Vagina (tissue), 2 donors: Measurements from ENCODE around the gene B4GALT6. TPM values are rescaled to one million over a fixed set of nuclear protein-coding genes. Genes with fewer than 3 reads are reported as not detected.

ENCODE experiments used
- DNase-seq, 2 donors: peaks; one replicate each; pipeline ENCODE4 v3.0.0-alpha.2; 2017; ENCODE audit errors: extremely low spot score in 2 of 2
- H3K27ac ChIP-seq: fragments of 200-600 bp; sonication (generic); one replicate; pipeline ENCODE4 v1.5.1; 2019
- H3K27me3 ChIP-seq: fragments of 200-600 bp; sonication (generic); one replicate; pipeline ENCODE4 v1.5.1; 2019
- H3K36me3 ChIP-seq, 2 donors: fragments of 200-600 bp; sonication (generic); one replicate each; pipeline ENCODE4 v1.5.1; 2017 to 2019
- H3K4me1 ChIP-seq: fragments of 200-600 bp; sonication (generic); one replicate; pipeline ENCODE4 v1.5.1; 2019
- H3K4me3 ChIP-seq, 2 donors: fragments of 200-600 bp; sonication (generic); 1 replicate in 1 of 2; 2 replicates in 1 of 2; pipeline ENCODE4 v1.5.1; 2016 to 2019
- H3K9me3 ChIP-seq: fragments of 200-600 bp; sonication (generic); one replicate; pipeline ENCODE4 v1.5.1; 2019
- POLR2A ChIP-seq, 2 donors: fragments of 450-650 bp; IDR thresholded peaks; one replicate each; pipeline ENCODE4 v1.6.1; 2017; ENCODE audit warnings: antibody characterized with exemption in 2 of 2, mild to moderate bottlenecking in 2 of 2, moderate library complexity in 2 of 2
- POLR2AphosphoS5 ChIP-seq, 2 donors: sonication (generic); formaldehyde crosslinking; IDR thresholded peaks; one replicate each; pipeline ENCODE4 v1.9.0; 2017; ENCODE audit warnings: antibody characterized with exemption in 2 of 2, mild to moderate bottlenecking in 2 of 2, low read depth in 1 of 2; ENCODE audit not compliant: insufficient read depth in 1 of 2
- intact Hi-C: fragments of 100-400 bp; cut with DNase I; formaldehyde crosslinking; loops from one replicate; pipeline ENCODE4 v1.15.1; 2023
- total RNA-seq: library from RNA; depleted of rRNA; stranded (reverse); fragments of >200 nt; gene quantifications from one replicate; pipeline ENCODE4 v1.2.3, GENCODE V29; 2016
- TF ChIP-seq, protein P1 (sequence below), 3 experiments: fragments of 450-650 bp in 2 of 3; fragments of 200-600 bp in 1 of 3; sonication (generic) in 1 of 3; IDR thresholded peaks; one replicate each; pipeline ENCODE4 v1.5.1; 2017 to 2019; ENCODE audit warnings: antibody characterized with exemption in 3 of 3, mild to moderate bottlenecking in 2 of 3, moderate library complexity in 2 of 3

The B4GALT6 gene
- total RNA-seq, 1 donor from 2014 or later, result 2.5 TPM

DNA sequence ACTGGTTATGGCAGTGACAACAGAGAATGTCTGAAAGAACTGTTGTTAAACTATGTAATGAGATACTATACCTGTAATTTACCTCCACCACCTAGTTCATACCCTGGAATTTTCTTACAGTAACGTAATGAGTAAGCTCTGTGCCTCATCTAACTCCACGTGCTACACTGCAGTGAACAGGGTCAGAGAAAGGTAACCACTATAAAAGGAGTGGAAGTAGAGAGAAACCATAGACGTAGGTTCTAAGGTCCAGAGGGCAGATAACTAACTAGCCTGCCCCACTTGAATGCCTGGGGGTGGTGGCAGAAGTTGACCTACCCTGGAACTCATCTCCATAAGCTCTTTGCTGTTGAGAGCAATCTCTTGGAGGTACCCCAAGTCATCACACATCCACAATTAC, 32.0 kb upstream of the B4GALT6 start:
- no peak overlapping the region for H3K4me3 ChIP-seq
- no peak for DNase-seq

DNA sequence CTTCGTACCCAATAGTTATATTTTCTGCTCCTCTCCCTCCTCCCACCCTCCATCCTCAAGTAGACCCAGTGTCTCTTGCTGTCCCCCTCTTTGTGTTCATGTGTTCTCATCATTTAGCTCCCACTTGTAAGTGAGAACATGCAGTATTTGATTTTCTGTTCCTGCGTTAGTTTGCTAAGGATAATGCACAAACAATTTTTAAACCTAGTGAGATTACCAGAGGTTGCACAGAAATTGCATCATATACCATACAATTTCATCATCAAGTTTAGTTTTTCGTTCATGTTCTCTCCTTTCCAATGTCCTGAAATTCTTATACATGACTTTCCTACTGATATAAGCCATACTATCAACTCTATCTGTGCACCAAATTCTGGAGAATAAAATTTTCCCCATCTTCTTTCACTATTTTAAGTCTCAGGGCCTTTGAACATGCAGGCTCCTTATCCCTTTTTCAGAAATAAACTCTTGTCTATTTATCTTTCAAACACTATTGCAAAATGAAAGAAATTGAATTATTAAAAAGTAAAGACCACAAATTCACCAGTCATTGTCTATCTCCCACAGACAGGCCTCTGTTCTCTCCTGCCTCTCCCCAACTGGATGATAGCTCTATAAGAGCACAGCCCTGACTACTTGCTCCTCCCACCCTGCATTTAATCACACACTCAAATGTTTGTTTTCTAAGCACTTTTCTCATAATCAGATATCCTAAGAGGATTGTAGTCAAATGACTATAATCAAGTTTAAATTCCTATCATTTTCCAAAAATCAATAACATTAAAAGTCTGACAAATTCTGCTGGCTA, 27.2 kb upstream of the B4GALT6 start:
- H3K4me1 ChIP-seq, result no peaks in the 10 kb centered on the region
- no peaks in the 10 kb centered on the region for H3K36me3 ChIP-seq
- no peaks in the 10 kb centered on the region for H3K27me3 ChIP-seq
- no peaks in the 10 kb centered on the region for H3K9me3 ChIP-seq
- DNase-seq, result no peak
- H3K4me3 ChIP-seq, result no peak overlapping the region
- intact Hi-C loops, result no loop called here
- no peak overlapping the region for H3K27ac ChIP-seq
- TF ChIP-seq POLR2AphosphoS5 (IDR thresholded peaks at IDR 0.05; ENCODE audit: insufficient read depth in 1 of 2, low read depth in 1 of 2), result no peak
- TF ChIP-seq, protein P1, sequence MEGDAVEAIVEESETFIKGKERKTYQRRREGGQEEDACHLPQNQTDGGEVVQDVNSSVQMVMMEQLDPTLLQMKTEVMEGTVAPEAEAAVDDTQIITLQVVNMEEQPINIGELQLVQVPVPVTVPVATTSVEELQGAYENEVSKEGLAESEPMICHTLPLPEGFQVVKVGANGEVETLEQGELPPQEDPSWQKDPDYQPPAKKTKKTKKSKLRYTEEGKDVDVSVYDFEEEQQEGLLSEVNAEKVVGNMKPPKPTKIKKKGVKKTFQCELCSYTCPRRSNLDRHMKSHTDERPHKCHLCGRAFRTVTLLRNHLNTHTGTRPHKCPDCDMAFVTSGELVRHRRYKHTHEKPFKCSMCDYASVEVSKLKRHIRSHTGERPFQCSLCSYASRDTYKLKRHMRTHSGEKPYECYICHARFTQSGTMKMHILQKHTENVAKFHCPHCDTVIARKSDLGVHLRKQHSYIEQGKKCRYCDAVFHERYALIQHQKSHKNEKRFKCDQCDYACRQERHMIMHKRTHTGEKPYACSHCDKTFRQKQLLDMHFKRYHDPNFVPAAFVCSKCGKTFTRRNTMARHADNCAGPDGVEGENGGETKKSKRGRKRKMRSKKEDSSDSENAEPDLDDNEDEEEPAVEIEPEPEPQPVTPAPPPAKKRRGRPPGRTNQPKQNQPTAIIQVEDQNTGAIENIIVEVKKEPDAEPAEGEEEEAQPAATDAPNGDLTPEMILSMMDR (IDR thresholded peaks at IDR 0.05), result no peak
- TF ChIP-seq POLR2A (IDR thresholded peaks at IDR 0.05), result no peak

More for the DNA sequence above, 32.0 kb upstream of the B4GALT6 start:
- intact Hi-C loops, result no loop called here
- Histone ChIP-seq H3K27me3 (no peaks in the 10 kb centered on the region), H3K4me1 (no peaks in the 10 kb centered on the region), H3K9me3 (no peaks in the 10 kb centered on the region), H3K36me3 (no peaks in the 10 kb centered on the region), H3K27ac (no peak overlapping the region)
- TF ChIP-seq POLR2AphosphoS5 (IDR thresholded peaks at IDR 0.05; ENCODE audit: insufficient read depth in 1 of 2, low read depth in 1 of 2) (no peak), POLR2A (IDR thresholded peaks at IDR 0.05) (no peak)
- TF ChIP-seq, protein P1 (IDR thresholded peaks at IDR 0.05), result no peak

DNA sequence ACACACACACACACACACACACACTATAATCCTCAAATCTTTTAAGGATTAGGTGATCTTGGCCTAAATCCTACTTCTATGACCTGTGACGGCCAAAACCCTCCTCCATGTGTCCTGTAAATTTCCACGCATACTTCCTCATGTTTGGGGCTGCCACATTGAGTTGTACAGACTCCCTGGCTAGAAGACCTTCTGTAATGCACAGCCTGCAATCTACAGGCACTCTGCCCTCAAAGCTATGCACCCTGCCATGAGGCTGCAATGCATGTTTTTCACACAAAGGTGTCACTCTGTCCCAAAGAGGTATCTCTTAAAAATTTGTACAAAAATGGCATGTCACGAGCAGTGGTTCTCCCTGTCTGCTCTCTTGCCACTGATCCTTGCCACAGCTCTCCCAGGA, 26.4 kb upstream of the B4GALT6 start:
- Histone ChIP-seq H3K4me3 (no peak overlapping the region), H3K9me3 (no peaks in the 10 kb centered on the region), H3K27me3 (no peaks in the 10 kb centered on the region), H3K27ac (no peak overlapping the region), H3K4me1 (no peaks in the 10 kb centered on the region), H3K36me3 (no peaks in the 10 kb centered on the region)
- intact Hi-C loops, result no loop called here
- no peak for DNase-seq
- TF ChIP-seq POLR2AphosphoS5 (IDR thresholded peaks at IDR 0.05; ENCODE audit: insufficient read depth in 1 of 2, low read depth in 1 of 2), result no peak

DNA sequence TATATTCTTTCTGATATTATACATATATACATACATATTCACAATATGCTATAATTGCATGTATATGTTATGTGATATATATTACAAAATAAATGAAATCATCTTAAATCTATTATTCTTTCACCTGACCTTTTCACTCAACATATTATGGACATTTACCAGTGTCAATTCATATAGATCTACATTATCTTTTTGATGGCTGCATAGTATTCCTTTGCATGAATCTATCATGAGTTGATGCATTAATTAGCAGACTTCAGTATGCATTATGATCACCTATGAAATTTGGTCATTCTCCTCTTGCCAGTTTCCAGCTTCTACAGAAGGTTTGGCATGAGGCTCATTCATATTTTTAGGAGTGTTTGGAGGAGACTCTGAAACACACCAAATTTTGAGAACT, 23.4 kb upstream of the B4GALT6 start:
- Histone ChIP-seq H3K4me3 (no peak overlapping the region), H3K9me3 (no peaks in the 10 kb centered on the region), H3K4me1 (no peaks in the 10 kb centered on the region), H3K27me3 (no peaks in the 10 kb centered on the region), H3K27ac (no peak overlapping the region), H3K36me3 (no peaks in the 10 kb centered on the region)
- TF ChIP-seq POLR2AphosphoS5 (IDR thresholded peaks at IDR 0.05; ENCODE audit: insufficient read depth in 1 of 2, low read depth in 1 of 2) (no peak), POLR2A (IDR thresholded peaks at IDR 0.05) (no peak)
- TF ChIP-seq, protein P1 (IDR thresholded peaks at IDR 0.05), result no peak
- intact Hi-C loops, result no loop called here
- no peak for DNase-seq

DNA sequence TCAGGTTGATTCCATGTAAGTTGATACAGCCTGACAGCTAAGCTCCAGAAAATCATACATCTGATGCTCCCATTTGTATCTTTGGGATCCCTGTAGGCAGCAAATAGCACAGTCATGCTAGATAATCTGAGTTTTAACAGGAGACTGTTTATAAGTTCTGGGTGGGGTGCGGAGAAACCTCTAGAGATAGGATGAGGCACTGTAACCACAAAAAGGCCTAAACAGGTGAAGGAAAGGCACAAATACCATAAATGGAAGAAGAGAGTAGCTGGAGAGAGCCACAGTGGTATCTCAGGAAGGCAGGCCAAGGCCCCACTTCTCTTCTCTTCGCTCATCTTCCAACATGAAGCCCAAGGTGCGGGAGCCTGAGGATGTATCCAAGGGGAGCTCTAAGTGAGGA, 18.1 kb upstream of the B4GALT6 start:
- TF ChIP-seq, protein P1 (IDR thresholded peaks at IDR 0.05), result no peak
- TF ChIP-seq POLR2AphosphoS5 (IDR thresholded peaks at IDR 0.05; ENCODE audit: insufficient read depth in 1 of 2, low read depth in 1 of 2), result no peak
- no peak for TF ChIP-seq POLR2A (IDR thresholded peaks at IDR 0.05)
- Histone ChIP-seq H3K27ac (no peak overlapping the region), H3K4me1 (no peaks in the 10 kb centered on the region), H3K9me3 (no peaks in the 10 kb centered on the region), H3K36me3 (no peaks in the 10 kb centered on the region), H3K27me3 (no peaks in the 10 kb centered on the region), H3K4me3 (no peak overlapping the region)
- DNase-seq, result no peak
- intact Hi-C loops, result no loop called here
